ENCODE measurements around the gene NR5A2.

DNA sequence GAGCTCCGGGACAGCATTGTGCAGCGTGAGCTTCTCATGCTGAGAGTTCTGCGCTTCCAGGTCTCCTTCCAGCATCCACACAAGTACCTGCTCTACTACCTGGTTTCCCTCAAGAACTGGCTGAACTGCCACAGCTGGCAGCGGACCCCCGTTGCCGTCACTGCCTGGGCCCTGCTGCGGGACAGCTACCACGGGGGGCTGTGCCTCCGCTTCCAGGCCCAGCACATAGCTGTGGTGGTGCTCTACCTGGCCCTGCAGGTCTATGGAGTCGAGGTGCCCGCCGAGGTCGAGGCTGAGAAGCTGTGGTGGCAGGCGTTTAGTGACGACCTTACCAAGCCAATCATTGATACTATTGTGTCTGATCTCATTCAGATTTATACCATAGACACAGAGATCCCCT, 186.4 kb downstream of the NR5A2 start:
- TF ChIP-seq SP1 (IDR thresholded peaks at IDR 0.05) = no peak
- TF ChIP-seq HDGF (IDR thresholded peaks at IDR 0.05; ENCODE audit: borderline replicate concordance) = no peak
- TF ChIP-seq ARNT (IDR thresholded peaks at IDR 0.05) = no peak
- no peak for TF ChIP-seq FOXM1 (IDR thresholded peaks at IDR 0.05; ENCODE audit: borderline replicate concordance)
- TF ChIP-seq NFRKB (IDR thresholded peaks at IDR 0.05) = no peak
- TF ChIP-seq ZNF384 (IDR thresholded peaks at IDR 0.05) = no peak
- TF ChIP-seq TARDBP (IDR thresholded peaks at IDR 0.05) = no peak
- TF ChIP-seq, protein P1, sequence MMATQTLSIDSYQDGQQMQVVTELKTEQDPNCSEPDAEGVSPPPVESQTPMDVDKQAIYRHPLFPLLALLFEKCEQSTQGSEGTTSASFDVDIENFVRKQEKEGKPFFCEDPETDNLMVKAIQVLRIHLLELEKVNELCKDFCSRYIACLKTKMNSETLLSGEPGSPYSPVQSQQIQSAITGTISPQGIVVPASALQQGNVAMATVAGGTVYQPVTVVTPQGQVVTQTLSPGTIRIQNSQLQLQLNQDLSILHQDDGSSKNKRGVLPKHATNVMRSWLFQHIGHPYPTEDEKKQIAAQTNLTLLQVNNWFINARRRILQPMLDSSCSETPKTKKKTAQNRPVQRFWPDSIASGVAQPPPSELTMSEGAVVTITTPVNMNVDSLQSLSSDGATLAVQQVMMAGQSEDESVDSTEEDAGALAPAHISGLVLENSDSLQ (IDR thresholded peaks at IDR 0.05) = no peak
- TF ChIP-seq FOXK2 (IDR thresholded peaks at IDR 0.05) = no peak
- no peak for TF ChIP-seq SUZ12 (IDR thresholded peaks at IDR 0.05)
- TF ChIP-seq FOXA1 (IDR thresholded peaks at IDR 0.05) = no peak

Measured in HEK293T (cell line).